OCI-LY7 (cell line): ENCODE measurements around the gene AGPAT2. TPM values are rescaled to one million over a fixed set of nuclear protein-coding genes. Genes with fewer than 3 reads are reported as not detected.

Experiments used
- BruUV-seq: library from RNA; stranded (reverse); fragments of 400-500 nt; replicated peaks from 2 replicates; lab custom pipeline; 2021; lab: Mats Ljungman, UMichigan
- CTCF ChIA-PET: fragments of 300-600 bp; sonication (Branson Sonifier 250); formaldehyde crosslinking; loops from one replicate; lab custom pipeline; 2022; ENCODE audit warnings: antibody characterized with exemption; ENCODE audit not compliant: unreplicated experiment; lab: Charles Lee
- POLR2A ChIA-PET: fragments of 300-600 bp; sonication (Branson Sonifier 250); formaldehyde crosslinking; loops from one replicate; lab custom pipeline; 2022; ENCODE audit warnings: antibody characterized with exemption; lab: Charles Lee
- DNase-seq: peaks from one replicate; pipeline ENCODE4 v3.0.0-alpha.2; 2015; ENCODE audit warnings: low spot score
- H2AFZ ChIP-seq: fragments of 200-600 bp; sonication (generic), shearing (Covaris generic); 2 replicates; pipeline ENCODE4 v1.6.1; 2014; ENCODE audit warnings: mild to moderate bottlenecking, antibody characterized with exemption, low read length, moderate library complexity
- H3K27ac ChIP-seq: fragments of 200-600 bp; sonication (generic); 2 replicates; pipeline ENCODE4 v1.5.1; 2014; ENCODE audit warnings: mixed run types, low read depth, mild to moderate bottlenecking, moderate library complexity, low read length, inconsistent platforms; ENCODE audit not compliant: poor library complexity, severe bottlenecking
- H3K36me3 ChIP-seq: fragments of 200-600 bp; sonication (generic); 2 replicates; pipeline ENCODE4 v1.6.1; 2014; ENCODE audit warnings: mild to moderate bottlenecking, antibody characterized with exemption, low read length, moderate library complexity, mixed read lengths; ENCODE audit not compliant: insufficient read depth
- H3K4me1 ChIP-seq: fragments of 200-600 bp; sonication (generic); 2 replicates; pipeline ENCODE4 v1.5.1; 2014; ENCODE audit warnings: mild to moderate bottlenecking, low read length; ENCODE audit not compliant: insufficient read depth, poor library complexity, severe bottlenecking
- H3K4me2 ChIP-seq: fragments of 200-600 bp; sonication (generic); 2 replicates; pipeline ENCODE4 v1.6.1; 2014; ENCODE audit warnings: mild to moderate bottlenecking, low read length
- H3K4me3 ChIP-seq: fragments of 200-600 bp; sonication (generic); 2 replicates; pipeline ENCODE4 v1.5.1; 2014; ENCODE audit warnings: mild to moderate bottlenecking, low read depth, low read length; ENCODE audit not compliant: poor library complexity, severe bottlenecking
- H3K79me2 ChIP-seq: fragments of 200-600 bp; sonication (generic); 2 replicates; pipeline ENCODE4 v1.6.1; 2016; ENCODE audit warnings: low read depth, mild to moderate bottlenecking, low read length, moderate library complexity, mixed read lengths; ENCODE audit not compliant: insufficient read depth
- H3K9me2 ChIP-seq: fragments of 200-600 bp; sonication (generic); 2 replicates; pipeline ENCODE4 v1.6.1; 2016; ENCODE audit warnings: mild to moderate bottlenecking, low read length, mixed read lengths; ENCODE audit not compliant: insufficient read depth
- H3K9me3 ChIP-seq: fragments of 200-600 bp; sonication (generic); 2 replicates; pipeline ENCODE4 v1.6.1; 2014; ENCODE audit warnings: mild to moderate bottlenecking, mixed run types, low read length, mixed read lengths
- H4K20me1 ChIP-seq: fragments of 200-600 bp; sonication (generic); 2 replicates; pipeline ENCODE4 v1.6.1; 2014; ENCODE audit warnings: mild to moderate bottlenecking, antibody characterized with exemption, low read length, moderate library complexity, mixed read lengths; ENCODE audit not compliant: insufficient read depth
- EZH2phosphoT487 ChIP-seq: fragments of 200-600 bp; sonication (generic); IDR thresholded peaks from 2 replicates; pipeline ENCODE4 v1.6.1; 2018; ENCODE audit warnings: low read depth, borderline replicate concordance, mild to moderate bottlenecking, mixed run types, antibody characterized with exemption, low read length, moderate library complexity, mixed read lengths
- intact Hi-C: fragments of 100-400 bp; cut with micrococcal nuclease; formaldehyde crosslinking; loops from one replicate; pipeline ENCODE4 v1.10.0; 2022; ENCODE audit not compliant: unreplicated experiment
- total RNA-seq, 2 experiments: library from RNA; depleted of rRNA in 1 of 2; stranded (reverse); fragments of >200 nt in 1 of 2; shearing (Covaris generic) in 1 of 2; gene quantifications; 2 replicates each; pipeline ENCODE4 v1.2.3, GENCODE V29; 2014 to 2022
- TF ChIP-seq, protein P1 (sequence below): fragments of 200-600 bp; sonication (generic); conservative IDR thresholded peaks from 2 replicates; pipeline ENCODE4 v1.5.1; 2014; ENCODE audit warnings: mild to moderate bottlenecking, antibody characterized with exemption, low read length, moderate library complexity, mixed read lengths

AGPAT2 gene
- total RNA-seq, 2 experiments from 2014 or later: 18.3 to 20.8 TPM

- H3K4me2 ChIP-seq: no peak overlapping the region
- no peaks in the 10 kb centered on the region for H3K79me2 ChIP-seq
- H3K9me3 ChIP-seq: no peaks in the 10 kb centered on the region
- no peak overlapping the region for H3K4me3 ChIP-seq
- CTCF ChIA-PET: no interaction called here
- no peaks in the 10 kb centered on the region for H3K9me2 ChIP-seq
- BruUV-seq: no TSS peak
- H3K4me1 ChIP-seq: peaks cover 8% of the 10 kb centered on the region
- H4K20me1 ChIP-seq: no peaks in the 10 kb centered on the region
- TF ChIP-seq, protein P1, sequence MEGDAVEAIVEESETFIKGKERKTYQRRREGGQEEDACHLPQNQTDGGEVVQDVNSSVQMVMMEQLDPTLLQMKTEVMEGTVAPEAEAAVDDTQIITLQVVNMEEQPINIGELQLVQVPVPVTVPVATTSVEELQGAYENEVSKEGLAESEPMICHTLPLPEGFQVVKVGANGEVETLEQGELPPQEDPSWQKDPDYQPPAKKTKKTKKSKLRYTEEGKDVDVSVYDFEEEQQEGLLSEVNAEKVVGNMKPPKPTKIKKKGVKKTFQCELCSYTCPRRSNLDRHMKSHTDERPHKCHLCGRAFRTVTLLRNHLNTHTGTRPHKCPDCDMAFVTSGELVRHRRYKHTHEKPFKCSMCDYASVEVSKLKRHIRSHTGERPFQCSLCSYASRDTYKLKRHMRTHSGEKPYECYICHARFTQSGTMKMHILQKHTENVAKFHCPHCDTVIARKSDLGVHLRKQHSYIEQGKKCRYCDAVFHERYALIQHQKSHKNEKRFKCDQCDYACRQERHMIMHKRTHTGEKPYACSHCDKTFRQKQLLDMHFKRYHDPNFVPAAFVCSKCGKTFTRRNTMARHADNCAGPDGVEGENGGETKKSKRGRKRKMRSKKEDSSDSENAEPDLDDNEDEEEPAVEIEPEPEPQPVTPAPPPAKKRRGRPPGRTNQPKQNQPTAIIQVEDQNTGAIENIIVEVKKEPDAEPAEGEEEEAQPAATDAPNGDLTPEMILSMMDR: no peak
- TF ChIP-seq EZH2phosphoT487: no peak
- H3K27ac ChIP-seq: no peak overlapping the region
- H3K36me3 ChIP-seq: no peaks in the 10 kb centered on the region
- intact Hi-C loops: no loop called here
- POLR2A ChIA-PET: no interaction called here
- DNase-seq: no peak
- no peak overlapping the region for H2AFZ ChIP-seq
Observed at GRCh38 chr9:136653323-136654079, 33.8 kb downstream of the AGPAT2 start.

DNA sequence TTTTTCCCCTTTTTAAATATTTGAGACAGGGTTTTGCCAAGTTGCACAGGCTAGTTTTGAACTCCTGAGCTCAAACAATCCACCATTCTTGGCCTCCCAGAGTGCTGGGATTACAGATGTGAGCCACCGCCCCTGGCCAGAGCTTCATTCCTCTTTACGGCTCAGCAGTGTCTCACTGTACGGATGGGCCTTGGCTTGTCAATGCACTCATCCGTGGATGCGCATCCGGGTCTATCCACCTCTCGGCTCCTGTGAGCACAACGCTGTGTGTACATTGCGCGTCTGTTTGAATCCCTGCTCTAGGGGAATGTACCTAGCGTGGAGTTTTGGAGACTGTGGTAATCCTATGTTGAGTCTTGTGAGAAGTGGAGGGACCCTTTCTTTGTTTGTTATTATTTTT is 35.4 kb downstream of the AGPAT2 start:
- no peaks in the 10 kb centered on the region for H3K9me2 ChIP-seq

More for the DNA sequence above, 35.4 kb downstream of the AGPAT2 start:
- BruUV-seq: no TSS peak
- Histone ChIP-seq H3K9me3 (no peaks in the 10 kb centered on the region), H2AFZ (no peak overlapping the region), H3K79me2 (no peaks in the 10 kb centered on the region), H3K4me3 (no peak overlapping the region), H3K27ac (no peak overlapping the region), H3K4me1 (peaks cover 8% of the 10 kb centered on the region), H4K20me1 (no peaks in the 10 kb centered on the region), H3K4me2 (no peak overlapping the region), H3K36me3 (no peaks in the 10 kb centered on the region)
- intact Hi-C loops: no loop called here
- TF ChIP-seq EZH2phosphoT487: no peak
- TF ChIP-seq, protein P1: no peak
- DNase-seq: no peak
- ChIA-PET CTCF (no interaction called here), POLR2A (no interaction called here)
